ENCODE results near the gene GDF3.

The GDF3 gene

DNA sequence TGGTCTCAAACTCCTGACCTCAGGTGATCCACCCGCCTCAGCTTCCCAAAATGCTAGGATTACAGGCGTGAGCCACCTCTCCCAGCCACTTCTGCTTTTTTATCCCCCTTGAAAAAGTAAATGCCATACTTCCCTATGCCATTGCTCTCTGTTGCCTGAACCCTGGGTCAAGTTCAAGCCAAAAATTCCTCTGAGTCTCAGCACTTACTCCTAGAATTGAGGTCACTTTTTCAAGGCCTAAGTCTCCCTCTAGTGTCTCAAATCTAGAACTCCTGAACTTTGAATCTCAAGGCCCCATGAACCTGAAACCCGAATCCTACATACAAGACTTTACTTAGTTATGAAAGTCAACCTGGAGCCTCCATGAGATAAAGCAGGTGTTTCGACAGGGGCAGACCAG lies 28.4 kb downstream of the GDF3 start:
- DNase-seq = peak; percentile 41 to 76 (median 64)

DNA sequence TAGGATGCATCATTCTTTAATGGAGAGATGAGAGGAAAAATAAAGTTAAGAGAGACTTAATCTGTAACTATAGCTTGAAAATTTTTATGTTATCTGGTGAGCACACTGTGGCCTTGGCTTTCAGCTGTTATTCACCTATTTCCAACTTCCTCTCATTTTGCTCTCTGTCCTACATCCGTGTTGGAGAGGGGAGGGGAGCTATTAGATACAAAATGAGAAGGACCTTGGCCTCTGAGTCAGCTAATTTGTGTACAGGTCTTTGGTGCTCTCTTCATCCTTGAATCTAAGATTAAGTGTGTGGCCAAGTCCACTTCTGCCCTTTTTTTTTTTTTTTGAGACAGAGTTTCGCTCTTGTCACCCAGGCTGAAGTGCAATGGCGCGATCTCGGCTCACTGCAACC lies 29.0 kb downstream of the GDF3 start:
- no peak for DNase-seq

GRCh38 chr12:7661741-7662140 lies 33.8 kb downstream of the GDF3 start:
- no peak for DNase-seq

- no peak for DNase-seq
Measured at GRCh38 chr12:7656121-7656520, 39.5 kb downstream of the GDF3 start.

- DNase-seq = no peak
Measured at GRCh38 chr12:7650091-7650490, 45.5 kb downstream of the GDF3 start.

- DNase-seq = no peak
Measured at GRCh38 chr12:7647071-7647470, 48.5 kb downstream of the GDF3 start.

GRCh38 chr12:7646178-7646475 lies 49.4 kb downstream of the GDF3 start:
- no peak for DNase-seq

GRCh38 chr12:7645395-7646177 lies 50.0 kb downstream of the GDF3 start:
- DNase-seq = peak; percentile 56 to 75 (median 67)

DNA sequence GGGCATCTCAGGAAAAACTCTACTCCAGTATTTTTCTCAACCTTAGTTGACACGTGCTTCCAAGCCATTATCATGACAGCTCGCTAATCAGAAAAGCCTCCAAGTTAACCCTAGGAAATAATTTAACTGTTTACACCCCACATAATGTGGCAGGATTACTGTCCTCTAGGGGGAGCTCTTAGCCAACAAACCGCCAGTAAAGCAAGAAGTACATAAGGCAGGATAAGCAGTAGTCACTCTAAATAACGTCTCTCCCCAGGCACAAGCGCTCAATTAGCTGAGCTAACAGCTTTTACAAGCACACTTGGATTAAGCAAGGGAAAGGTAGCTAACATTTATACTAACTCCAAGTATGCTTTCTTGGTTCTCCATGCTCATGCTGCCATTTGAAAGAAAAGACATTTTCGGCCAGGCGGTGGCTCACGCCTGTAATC lies 52.7 kb downstream of the GDF3 start:
- peak; percentile 40 to 58 (median 50) for DNase-seq

GRCh38 chr12:7642287-7642686 lies 53.3 kb downstream of the GDF3 start:
- DNase-seq = no peak

- peak in 1 of 4 experiments; percentile 18 for DNase-seq
Measured at GRCh38 chr12:7640123-7640995, 55.2 kb downstream of the GDF3 start.
